Uterus (tissue), 2 donors: ENCODE data around the gene G0S2.

Experiments
- POLR2A ChIP-seq, 2 donors: fragments of 450-650 bp; IDR thresholded peaks; one replicate each; pipeline ENCODE4 v1.6.1; 2016; ENCODE audit warnings: antibody characterized with exemption in 2 of 2, mild to moderate bottlenecking in 1 of 2, moderate library complexity in 1 of 2
- TF ChIP-seq, protein P1 (sequence below), 4 experiments: fragments of 200-600 bp in 2 of 4; fragments of 450-650 bp in 2 of 4; sonication (generic) in 2 of 4; IDR thresholded peaks; one replicate each; pipeline ENCODE4 v1.5.1; 2016 to 2019; ENCODE audit warnings: antibody characterized with exemption in 4 of 4, mild to moderate bottlenecking in 2 of 4, moderate library complexity in 1 of 4

DNA sequence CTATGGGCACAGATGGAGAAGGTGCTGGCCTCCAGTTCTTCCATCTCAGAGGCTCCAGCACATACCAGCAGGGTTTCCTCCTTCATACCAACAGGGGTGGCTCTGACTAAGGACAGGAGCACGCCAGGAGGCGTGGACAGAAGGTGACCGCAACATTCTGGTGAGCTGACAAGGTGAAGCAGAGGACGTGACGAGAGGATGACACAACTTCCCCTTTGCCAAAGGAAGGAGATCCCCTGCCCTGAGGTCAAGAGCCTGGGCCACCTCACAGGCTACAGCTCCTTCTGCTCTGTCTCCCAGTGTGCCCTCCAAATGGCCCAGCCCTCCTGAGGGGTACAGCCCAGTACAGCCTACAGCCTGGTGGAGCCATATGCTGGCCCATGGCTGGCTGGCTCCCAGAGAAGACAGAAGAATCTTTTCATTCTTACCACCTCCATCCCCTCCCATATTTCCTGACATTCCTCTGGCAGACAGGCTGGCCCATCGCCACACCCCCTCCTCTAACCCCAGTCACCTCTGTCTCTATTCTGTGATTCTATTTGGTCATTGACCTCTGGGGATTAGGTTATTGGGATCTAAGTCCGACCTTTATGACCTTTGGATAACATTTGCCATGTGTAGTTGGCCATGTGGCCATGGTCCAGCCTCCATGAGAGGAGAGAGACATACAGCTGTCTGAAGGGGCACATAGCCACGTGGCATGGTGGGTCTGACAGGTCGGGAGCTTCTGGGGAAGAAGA, 17.9 kb upstream of the G0S2 start:
- TF ChIP-seq, protein P1, sequence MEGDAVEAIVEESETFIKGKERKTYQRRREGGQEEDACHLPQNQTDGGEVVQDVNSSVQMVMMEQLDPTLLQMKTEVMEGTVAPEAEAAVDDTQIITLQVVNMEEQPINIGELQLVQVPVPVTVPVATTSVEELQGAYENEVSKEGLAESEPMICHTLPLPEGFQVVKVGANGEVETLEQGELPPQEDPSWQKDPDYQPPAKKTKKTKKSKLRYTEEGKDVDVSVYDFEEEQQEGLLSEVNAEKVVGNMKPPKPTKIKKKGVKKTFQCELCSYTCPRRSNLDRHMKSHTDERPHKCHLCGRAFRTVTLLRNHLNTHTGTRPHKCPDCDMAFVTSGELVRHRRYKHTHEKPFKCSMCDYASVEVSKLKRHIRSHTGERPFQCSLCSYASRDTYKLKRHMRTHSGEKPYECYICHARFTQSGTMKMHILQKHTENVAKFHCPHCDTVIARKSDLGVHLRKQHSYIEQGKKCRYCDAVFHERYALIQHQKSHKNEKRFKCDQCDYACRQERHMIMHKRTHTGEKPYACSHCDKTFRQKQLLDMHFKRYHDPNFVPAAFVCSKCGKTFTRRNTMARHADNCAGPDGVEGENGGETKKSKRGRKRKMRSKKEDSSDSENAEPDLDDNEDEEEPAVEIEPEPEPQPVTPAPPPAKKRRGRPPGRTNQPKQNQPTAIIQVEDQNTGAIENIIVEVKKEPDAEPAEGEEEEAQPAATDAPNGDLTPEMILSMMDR (IDR thresholded peaks at IDR 0.05): no peak
- TF ChIP-seq POLR2A (IDR thresholded peaks at IDR 0.05): no peak
